WI38 (cell line): ENCODE measurements around the gene SNX11.

Experiments used
- H3K4me3 ChIP-seq: 2 replicates; pipeline ENCODE4 v1.5.1; 2011; ENCODE audit warnings: low read depth, mild to moderate bottlenecking, control low read depth, low read length
- CTCF ChIP-seq: IDR thresholded peaks from 2 replicates; pipeline ENCODE4 v1.5.1; 2012; ENCODE audit warnings: low read depth, mild to moderate bottlenecking, control low read depth, low read length

Gene SNX11

GRCh38 chr17:48163809-48164208, 56.2 kb downstream of the SNX11 start:
- TF ChIP-seq CTCF, result no peak
- no peak overlapping the region for H3K4me3 ChIP-seq

GRCh38 chr17:48169926-48170325, 62.4 kb downstream of the SNX11 start:
- TF ChIP-seq CTCF, result no peak
- no peak overlapping the region for H3K4me3 ChIP-seq
